ENCODE data around the gene MMP26.
"Not testable (repeated sequence)": the region's sequence is repeated elsewhere in the genome, so short reads cannot be mapped to it uniquely, and the experiment has no call there.

Gene MMP26

GRCh38 chr11:4722616-4723534, 18.3 kb downstream of the MMP26 start:
- not testable (repeated sequence) for DNase-seq (ENCODE audit: low spot score)

- DNase-seq (ENCODE audit: low spot score): no peak
Measured at GRCh38 chr11:4727171-4727570, 22.6 kb downstream of the MMP26 start.

GRCh38 chr11:4740735-4741134, 36.2 kb downstream of the MMP26 start:
- no peak for DNase-seq (ENCODE audit: low spot score)

- no peak for DNase-seq (ENCODE audit: low spot score)
Measured at GRCh38 chr11:4748438-4748837, 43.9 kb downstream of the MMP26 start.

- DNase-seq (ENCODE audit: low spot score): no peak
Measured at GRCh38 chr11:4751201-4751600, 46.6 kb downstream of the MMP26 start.

Measured in germinal center (tissue), 1 donor.